Measurements from ENCODE around the gene TMEM200C.

Gene TMEM200C
- 0 reads per million in 2 donors for total RNA-seq

- DNase-seq, result no peak
Observed at GRCh38 chr18:5895299-5895875, at the start of gene TMEM200C. Gene TMEM200C, minus strand, starts transcription at chr18:5895522. Its CDS starts 3,459 bp downstream, at chr18:5892063.

GRCh38 chr18:5944448-5944847 lies 49.1 kb upstream of the TMEM200C start:
- DNase-seq, result no peak

GRCh38 chr18:5943514-5943913 lies 48.2 kb upstream of the TMEM200C start:
- DNase-seq, result no peak

- DNase-seq, result no peak
Observed at GRCh38 chr18:5942591-5942990, 47.3 kb upstream of the TMEM200C start.

DNA sequence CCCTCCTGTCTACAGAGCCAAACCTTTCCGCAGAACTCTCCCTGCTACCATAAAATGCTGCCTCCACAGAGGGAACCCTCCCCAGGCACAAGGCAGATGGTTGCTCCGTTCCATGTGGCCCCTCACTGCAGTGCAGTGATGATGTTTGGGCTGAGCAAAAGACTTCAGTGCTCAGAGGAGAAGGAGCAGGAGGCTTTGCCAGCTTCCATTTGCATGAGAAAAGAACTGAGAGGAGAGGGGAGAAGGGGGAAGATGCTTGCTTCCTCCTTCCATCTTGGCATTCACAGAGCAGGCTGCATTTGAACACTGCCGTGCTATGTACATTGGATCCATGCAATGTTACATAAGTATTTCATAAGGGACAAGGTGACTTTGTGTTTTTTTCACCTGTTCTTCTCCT lies 46.6 kb upstream of the TMEM200C start:
- no peak for DNase-seq

DNA sequence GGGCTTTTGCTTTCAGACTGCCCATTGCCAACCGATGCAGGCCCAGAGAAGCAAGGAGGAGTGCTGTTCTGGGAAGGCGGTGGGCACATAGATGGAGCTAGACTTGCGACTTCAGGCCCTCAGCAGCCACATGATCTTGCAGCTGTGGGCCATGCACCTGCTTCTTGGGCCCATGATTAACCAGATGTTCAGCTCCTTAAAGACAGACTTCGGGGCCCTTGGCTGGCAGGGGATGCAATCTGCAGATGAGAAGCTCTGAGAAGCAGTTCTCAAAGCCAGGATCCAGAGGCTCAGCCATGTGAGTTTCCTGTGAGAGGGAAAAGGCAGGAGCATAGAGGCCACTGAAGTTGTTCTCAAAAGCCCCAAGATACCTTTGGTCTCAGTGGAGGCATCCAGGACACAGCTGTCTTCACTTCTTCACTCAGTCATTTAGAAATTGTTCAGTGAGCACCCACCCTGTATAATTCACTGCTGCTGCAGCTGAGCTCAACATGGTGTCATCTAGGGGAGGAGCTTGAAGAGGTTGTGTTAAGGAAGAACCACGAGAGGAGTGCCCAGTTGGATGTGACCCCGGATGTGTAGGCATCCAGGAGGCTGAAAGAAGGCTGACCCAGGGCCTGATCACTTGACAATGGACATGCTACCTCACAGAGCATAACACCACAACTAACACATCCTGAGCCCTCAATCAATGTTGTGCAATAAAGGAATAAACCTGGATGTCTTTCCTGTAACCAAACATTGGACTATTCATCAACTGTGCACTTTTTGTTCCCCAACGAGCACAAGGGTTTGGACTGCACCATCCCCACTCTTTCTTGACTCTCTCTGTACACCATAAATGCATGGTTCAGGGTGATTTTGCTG lies 44.7 kb upstream of the TMEM200C start:
- no peak for DNase-seq

DNA sequence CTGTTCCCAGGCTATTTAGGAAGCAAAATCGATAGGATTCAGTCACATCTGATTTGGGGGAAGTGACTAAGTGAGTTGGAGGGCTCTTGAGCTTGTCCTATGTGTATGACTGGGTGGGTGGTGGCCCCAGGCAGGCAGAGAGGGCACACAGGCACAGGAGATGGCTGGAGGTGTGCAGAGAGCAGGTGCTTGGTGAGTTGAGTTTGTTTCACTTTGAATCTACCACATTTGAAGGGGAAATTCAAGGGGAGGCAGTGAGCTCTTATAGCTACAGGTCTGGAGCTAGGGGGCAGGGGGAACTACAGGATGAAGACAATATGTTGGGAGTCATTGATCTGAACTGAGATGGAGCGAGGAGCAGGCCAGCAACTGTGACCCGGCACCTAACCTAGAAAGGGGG lies 42.5 kb upstream of the TMEM200C start:
- DNase-seq, result no peak

- DNase-seq, result no peak
Observed at GRCh38 chr18:5937121-5937520, 41.8 kb upstream of the TMEM200C start.

- no peak for DNase-seq
Observed at GRCh38 chr18:5930789-5931188, 35.5 kb upstream of the TMEM200C start.

DNA sequence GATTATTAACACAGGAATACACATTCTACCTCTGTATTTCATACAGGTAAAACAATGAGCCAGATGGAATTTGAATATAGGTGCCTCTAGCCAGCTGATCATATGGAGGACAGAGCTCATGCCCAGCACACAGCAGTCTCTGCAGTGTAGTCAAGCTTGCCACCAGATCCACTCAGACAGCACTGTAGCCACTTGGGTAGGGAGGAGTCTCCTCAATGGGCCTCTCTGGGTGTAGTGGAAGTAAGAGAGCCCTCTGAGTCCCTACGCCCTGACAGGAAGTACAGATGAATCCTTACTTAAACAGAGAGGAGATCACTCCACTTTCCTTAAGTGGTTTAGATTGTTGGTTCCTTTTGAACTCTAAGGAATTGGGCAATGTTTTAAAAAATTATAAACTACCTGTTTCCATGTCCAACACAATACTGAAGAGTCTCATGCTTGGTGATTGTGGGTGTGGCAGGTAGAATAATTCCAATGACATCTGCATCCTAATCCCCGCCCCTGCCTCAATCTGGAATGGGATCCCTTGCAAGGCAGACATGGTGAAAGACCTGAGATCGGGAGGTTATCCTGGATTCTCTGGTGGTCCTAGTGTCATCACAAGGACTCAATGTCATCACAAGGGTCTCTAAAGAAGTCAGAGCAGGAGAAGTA lies 23.0 kb upstream of the TMEM200C start:
- DNase-seq, result no peak

DNA sequence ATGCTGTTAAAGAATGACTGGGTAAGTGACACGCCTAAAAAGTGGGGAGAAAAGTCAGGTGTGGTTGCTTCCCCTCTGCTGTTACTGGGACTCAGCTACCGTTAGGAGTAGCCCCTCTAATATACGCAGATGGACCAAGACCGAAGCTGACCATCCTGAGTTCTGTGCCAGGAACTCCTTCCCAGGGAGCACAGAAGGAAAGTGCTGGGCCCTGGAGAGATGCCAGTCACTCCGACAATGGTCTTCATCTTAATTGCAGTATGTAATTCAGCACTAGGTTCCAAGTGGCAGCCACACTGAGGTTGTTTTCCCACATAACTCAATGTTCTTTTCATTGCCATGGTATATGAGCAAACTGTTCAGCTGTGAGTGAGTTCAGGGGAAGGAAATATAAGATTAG lies 19.6 kb upstream of the TMEM200C start:
- no peak for DNase-seq

DNA sequence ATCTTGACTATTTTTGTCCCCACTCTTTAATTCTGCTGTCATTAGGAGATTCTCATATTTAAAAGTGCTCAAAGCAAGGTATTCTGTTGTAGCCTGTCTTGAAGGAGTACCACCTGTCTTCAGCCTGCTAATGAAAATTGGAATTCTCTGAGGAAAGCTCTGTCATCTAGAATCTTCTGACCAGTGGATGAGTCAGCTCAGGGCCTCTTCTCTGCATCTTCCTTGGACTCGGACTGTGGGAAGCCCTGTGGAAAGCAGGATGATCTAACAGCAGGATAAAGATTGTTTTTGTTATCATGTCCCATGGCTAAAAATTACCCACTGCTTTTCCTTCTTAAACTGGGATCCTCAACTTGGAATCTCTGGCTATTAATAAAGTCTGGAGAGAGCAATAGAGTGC lies 18.7 kb upstream of the TMEM200C start:
- DNase-seq, result no peak

GRCh38 chr18:5912566-5912965 lies 17.2 kb upstream of the TMEM200C start:
- DNase-seq, result no peak

DNA sequence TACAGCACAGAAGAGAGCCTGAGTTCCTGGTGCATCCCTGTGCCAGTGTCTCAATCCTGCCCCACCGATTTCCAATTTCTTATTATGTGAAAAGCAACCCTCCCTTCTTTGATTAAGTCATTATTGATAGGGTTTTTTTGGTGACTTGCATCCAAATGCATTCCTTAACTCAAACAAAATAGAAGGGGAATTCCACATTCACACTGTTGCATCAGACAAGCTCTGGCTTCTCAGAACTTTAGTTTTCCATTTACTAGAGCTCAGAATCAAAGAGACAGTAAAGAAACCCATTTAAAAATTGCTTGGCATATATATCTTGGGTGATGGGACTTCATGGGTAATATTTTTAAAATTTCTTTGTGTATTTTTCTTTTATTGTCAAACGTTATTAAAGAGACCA lies 13.8 kb upstream of the TMEM200C start:
- no peak for DNase-seq

- DNase-seq, result no peak
Observed at GRCh38 chr18:5903386-5903785, 8.1 kb upstream of the TMEM200C start.

GRCh38 chr18:5900262-5900661 lies 4.9 kb upstream of the TMEM200C start:
- DNase-seq, result no peak

GRCh38 chr18:5899835-5900234 lies 4.5 kb upstream of the TMEM200C start:
- DNase-seq, result no peak

- DNase-seq, result no peak
Observed at GRCh38 chr18:5895876-5896740, 786 bp upstream of the TMEM200C start.

- no peak for DNase-seq
Observed at GRCh38 chr18:5894611-5895298, 567 bp downstream of the TMEM200C start.

GRCh38 chr18:5893956-5894610 lies 1.2 kb downstream of the TMEM200C start:
- DNase-seq, result no peak

DNA sequence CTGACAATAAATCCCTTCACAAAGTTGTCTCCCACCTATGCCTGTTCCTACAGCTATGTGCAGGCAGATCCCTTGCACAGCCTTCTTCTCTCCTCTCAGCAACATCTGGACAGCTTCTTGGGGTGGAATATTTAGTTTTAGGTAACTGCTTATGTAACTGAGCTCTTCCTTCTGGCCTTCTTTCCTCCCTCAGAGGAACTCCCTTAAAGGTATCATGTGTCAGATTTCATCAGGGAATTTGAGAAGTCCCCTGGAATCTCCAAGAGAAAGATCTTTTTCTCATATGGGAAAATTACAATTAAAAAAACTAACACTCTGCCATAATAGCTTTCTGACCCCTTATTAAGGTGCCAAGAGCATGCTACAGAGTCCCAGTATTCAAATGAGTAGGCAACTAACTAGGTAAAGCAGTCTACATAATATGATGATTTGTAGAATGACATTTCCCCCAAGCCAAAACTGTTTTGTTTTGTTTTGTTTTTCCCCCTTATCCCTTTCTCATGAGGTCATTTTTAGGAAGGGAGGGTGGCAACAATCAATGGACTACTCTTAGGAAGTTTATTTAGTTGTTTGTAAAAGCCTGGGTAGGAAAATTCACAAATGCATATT lies 2.4 kb downstream of the TMEM200C start:
- DNase-seq, result no peak
